GM18511 (cell line): ENCODE data around the gene HSD17B8.

Experiments
- ATAC-seq: cut with Tn5 transposase; IDR thresholded peaks from one replicate; pipeline ENCODE4 v1.9.1; 2021; ENCODE audit warnings: mild to moderate bottlenecking, moderate library complexity; ENCODE audit not compliant: unreplicated experiment

The HSD17B8 gene

GRCh38 chr6:33204415-33205190, at the start of gene HSD17B8:
Gene HSD17B8 (plus strand): TSS chr6:33204655. CDS start chr6:33204669, 14 bp downstream.
- ATAC-seq, result peak; percentile 56

- ATAC-seq, result no peak
These were observed 47.9 kb upstream of the HSD17B8 start for GRCh38 chr6:33156561-33156960.

- ATAC-seq, result no peak
These were observed 47.5 kb upstream of the HSD17B8 start for GRCh38 chr6:33156964-33157363.

GRCh38 chr6:33160096-33160495, 44.4 kb upstream of the HSD17B8 start:
- no peak for ATAC-seq

GRCh38 chr6:33160728-33161344, 43.6 kb upstream of the HSD17B8 start:
- no peak for ATAC-seq

- no peak for ATAC-seq
These were observed 42.8 kb upstream of the HSD17B8 start for GRCh38 chr6:33161354-33162331.

GRCh38 chr6:33163540-33163939, 40.9 kb upstream of the HSD17B8 start:
- ATAC-seq, result no peak

- no peak for ATAC-seq
These were observed 40.3 kb upstream of the HSD17B8 start for GRCh38 chr6:33164176-33164575.

GRCh38 chr6:33164665-33165373, 39.6 kb upstream of the HSD17B8 start:
- no peak for ATAC-seq

- no peak for ATAC-seq
These were observed 38.7 kb upstream of the HSD17B8 start for GRCh38 chr6:33165581-33166258.

GRCh38 chr6:33166363-33166762, 38.1 kb upstream of the HSD17B8 start:
- no peak for ATAC-seq

GRCh38 chr6:33166811-33167210, 37.6 kb upstream of the HSD17B8 start:
- no peak for ATAC-seq

GRCh38 chr6:33167374-33168283, 36.8 kb upstream of the HSD17B8 start:
- ATAC-seq, result no peak

- ATAC-seq, result no peak
These were observed 36.2 kb upstream of the HSD17B8 start for GRCh38 chr6:33168284-33168601.

GRCh38 chr6:33168639-33169038, 35.8 kb upstream of the HSD17B8 start:
- ATAC-seq, result no peak

- ATAC-seq, result no peak
These were observed 34.9 kb upstream of the HSD17B8 start for GRCh38 chr6:33169291-33170175.

GRCh38 chr6:33170176-33171015, 34.1 kb upstream of the HSD17B8 start:
- ATAC-seq, result no peak
